ENCODE data around the gene FAM237A. TPM values are rescaled to one million over a fixed set of nuclear protein-coding genes. Genes with fewer than 3 reads are reported as not detected.
A peak's percentile ranks its signal among the peaks of the same experiment; 100 is the strongest.

Gene FAM237A
- total and polyA plus RNA-seq, 10 of the 15 experiments (the other 5 are each of a cell fraction or from before 2014, with no cell fraction given) = not detected

- TF ChIP-seq CEBPZ (IDR thresholded peaks at IDR 0.05; ENCODE audit: low read depth, low read length) (no peak), FOXK2 (IDR thresholded peaks at IDR 0.05) (no peak), MTA2 (IDR thresholded peaks at IDR 0.05; ENCODE audit: low read depth) (peak; percentile 51; the same call in 1 of the 2 replicates), WRNIP1 (IDR thresholded peaks at IDR 0.05; ENCODE audit: borderline replicate concordance, low read depth, low read length) (no peak), CREM (IDR thresholded peaks at IDR 0.05; ENCODE audit: low read depth) (no peak), USF2 (IDR thresholded peaks at IDR 0.05; ENCODE audit: borderline replicate concordance, low read depth, low read length) (no peak), IKZF2 (IDR thresholded peaks at IDR 0.05) (0 out of 4 replicates have a peak, but pooled peaks of 1 of the 2 experiments have one; percentile 14), ZNF217 (IDR thresholded peaks at IDR 0.05) (no peak), ZNF207 (IDR thresholded peaks at IDR 0.05; ENCODE audit: borderline replicate concordance) (no peak), SIN3A (IDR thresholded peaks at IDR 0.05; ENCODE audit: low read depth, low read length) (no peak), POLR2AphosphoS5 (IDR thresholded peaks at IDR 0.05; ENCODE audit: low read length) (no peak), ZNF622 (IDR thresholded peaks at IDR 0.05) (no peak)
Observed at GRCh38 chr2:206688990-206689389, 46.7 kb downstream of the FAM237A start (continued).
